ENCODE data around the gene FIBIN.
"Not testable (repeated sequence)": the region's sequence is repeated elsewhere in the genome, so short reads cannot be mapped to it uniquely, and the experiment has no call there.

FIBIN gene

DNA sequence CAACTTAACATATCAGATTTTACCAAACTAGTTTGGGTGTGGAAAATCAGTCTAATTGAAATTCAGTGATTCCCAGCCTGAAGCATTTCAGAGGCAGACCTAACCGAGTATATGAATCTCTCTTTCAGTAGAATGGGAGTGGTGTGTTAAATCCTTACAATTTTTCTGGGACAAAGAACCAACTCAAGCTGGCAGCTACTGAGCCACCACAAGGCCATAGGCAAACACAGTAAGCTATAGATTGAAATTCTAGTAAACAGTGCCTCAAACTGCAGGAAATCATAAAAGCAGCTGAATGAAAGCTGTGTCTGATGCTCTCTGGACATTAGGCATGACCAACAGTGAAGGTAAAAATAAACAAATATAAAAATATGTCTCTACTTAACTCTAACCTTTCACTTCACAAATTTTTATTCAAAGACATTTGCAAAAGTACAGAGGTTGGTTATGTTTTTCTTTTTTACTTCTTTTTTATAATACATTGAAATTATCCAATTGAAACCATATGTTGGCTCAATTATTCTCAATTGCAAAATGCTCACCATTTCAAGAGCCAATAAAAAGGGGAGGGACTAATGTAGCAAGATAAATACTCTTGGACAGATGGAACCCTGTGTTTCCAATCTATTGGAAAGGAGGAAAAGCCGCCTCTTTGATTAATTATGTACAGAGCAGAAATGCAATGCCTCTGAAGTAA is 35.8 kb upstream of the FIBIN start:
- no peak for DNase-seq
- Histone ChIP-seq H3K27me3 (replicated peaks) (no peaks in the 10 kb centered on the region), H3K4me3 (ENCODE audit: low read depth, low read length) (no peak overlapping the region), H3K27ac (no peak overlapping the region), H3K36me3 (replicated peaks) (no peaks in the 10 kb centered on the region)
- in situ Hi-C loops (cut with HindIII; ENCODE audit: low pct_ligation_motif_present, low sequenced_read_pairs): no loop called here
- TF ChIP-seq CTCF (IDR thresholded peaks at IDR 0.05; ENCODE audit: low read depth, low read length, missing control alignments): no peak

DNA sequence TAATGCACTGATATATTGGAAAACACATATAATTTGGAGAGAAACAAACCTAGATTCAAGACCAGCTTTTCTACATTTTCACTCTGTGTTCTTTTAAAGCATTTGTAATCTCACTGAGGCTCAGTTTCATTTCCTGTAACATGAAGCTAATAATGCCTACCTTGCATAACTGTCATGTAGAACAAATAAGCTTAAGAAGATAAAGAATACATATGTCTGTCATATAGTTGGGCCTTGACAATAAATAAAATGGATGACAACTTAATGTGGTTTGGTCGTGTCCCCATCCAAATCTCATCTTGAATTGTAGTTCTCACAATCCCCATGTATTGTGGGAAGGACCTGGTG is 35.2 kb upstream of the FIBIN start:
- no peak for TF ChIP-seq CTCF (IDR thresholded peaks at IDR 0.05; ENCODE audit: low read depth, low read length, missing control alignments)
- Histone ChIP-seq H3K36me3 (replicated peaks) (no peaks in the 10 kb centered on the region), H3K27me3 (replicated peaks) (no peaks in the 10 kb centered on the region), H3K4me3 (ENCODE audit: low read depth, low read length) (no peak overlapping the region), H3K27ac (no peak overlapping the region)
- in situ Hi-C loops (cut with HindIII; ENCODE audit: low pct_ligation_motif_present, low sequenced_read_pairs): no loop called here
- DNase-seq: no peak

DNA sequence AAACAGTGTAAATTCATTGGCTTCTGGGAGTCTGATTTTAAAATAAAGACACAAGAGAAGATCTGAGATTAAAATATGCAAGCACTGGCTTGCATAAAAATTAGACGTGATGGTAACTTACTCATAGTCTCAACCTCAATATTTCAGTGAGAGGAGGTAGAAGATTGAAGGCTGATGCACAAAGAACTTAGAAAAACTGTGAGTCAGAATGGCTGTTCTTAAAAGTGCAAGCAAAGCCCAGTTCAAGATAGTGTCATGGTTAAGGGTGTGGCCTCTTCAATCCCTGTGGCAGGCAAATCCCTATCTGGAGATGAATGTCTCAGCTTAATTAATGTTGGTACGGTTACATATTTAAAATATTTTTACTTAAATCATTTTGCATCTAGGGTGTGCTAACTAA is 33.6 kb upstream of the FIBIN start:
- in situ Hi-C loops (cut with HindIII; ENCODE audit: low pct_ligation_motif_present, low sequenced_read_pairs): no loop called here
- TF ChIP-seq CTCF (IDR thresholded peaks at IDR 0.05; ENCODE audit: low read depth, low read length, missing control alignments): no peak
- H3K27ac ChIP-seq: no peak overlapping the region
- no peaks in the 10 kb centered on the region for H3K27me3 ChIP-seq (replicated peaks)
- DNase-seq: peak; percentile 62
- H3K4me3 ChIP-seq (ENCODE audit: low read depth, low read length): no peak overlapping the region
- H3K36me3 ChIP-seq (replicated peaks): no peaks in the 10 kb centered on the region

DNA sequence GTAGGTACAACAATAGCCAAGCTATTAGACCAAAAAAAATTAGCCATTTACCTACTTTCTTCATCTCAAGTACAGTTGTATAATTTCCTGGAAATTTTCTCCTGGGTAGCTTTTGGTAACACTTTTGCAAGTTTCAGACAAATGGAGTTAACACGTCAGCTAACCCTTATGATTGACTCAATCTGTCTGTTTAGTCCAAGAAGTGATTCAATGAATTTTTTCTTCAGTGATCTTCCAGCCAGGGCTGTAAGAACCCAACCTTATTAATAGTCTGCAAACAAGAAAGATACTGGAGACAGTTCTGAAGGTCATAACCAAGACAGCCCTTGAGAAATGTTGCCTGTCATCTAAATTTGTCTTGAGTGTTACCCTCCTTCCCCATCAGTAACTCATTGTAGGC is 30.1 kb upstream of the FIBIN start:
- Histone ChIP-seq H3K27ac (no peak overlapping the region), H3K27me3 (replicated peaks) (no peaks in the 10 kb centered on the region), H3K36me3 (replicated peaks) (no peaks in the 10 kb centered on the region), H3K4me3 (ENCODE audit: low read depth, low read length) (no peak overlapping the region)
- in situ Hi-C loops (cut with HindIII; ENCODE audit: low pct_ligation_motif_present, low sequenced_read_pairs): no loop called here
- DNase-seq: no peak
- TF ChIP-seq CTCF (IDR thresholded peaks at IDR 0.05; ENCODE audit: low read depth, low read length, missing control alignments): no peak

DNA sequence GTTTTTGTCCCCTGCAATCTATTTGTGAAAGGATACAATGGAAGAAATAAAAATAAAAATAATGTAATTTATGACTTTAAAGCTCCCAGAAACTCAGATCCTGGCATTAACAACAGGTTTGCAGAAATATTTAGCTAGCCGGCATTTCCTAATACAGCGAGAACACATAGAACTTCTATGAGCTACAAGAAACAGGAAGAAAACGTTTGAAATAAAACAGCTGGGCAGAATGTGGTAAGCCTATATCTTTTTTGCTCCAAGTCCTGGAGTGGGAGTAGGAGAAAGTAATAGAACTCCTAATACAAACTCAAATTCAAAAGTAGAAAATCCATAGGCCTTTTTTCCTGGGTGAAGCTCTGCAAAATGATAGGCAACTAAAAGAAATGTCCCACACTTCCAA is 29.6 kb upstream of the FIBIN start:
- H3K27me3 ChIP-seq (replicated peaks): no peaks in the 10 kb centered on the region
- H3K4me3 ChIP-seq (ENCODE audit: low read depth, low read length): no peak overlapping the region
- no peak for TF ChIP-seq CTCF (IDR thresholded peaks at IDR 0.05; ENCODE audit: low read depth, low read length, missing control alignments)
- H3K36me3 ChIP-seq (replicated peaks): no peaks in the 10 kb centered on the region
- no peak overlapping the region for H3K27ac ChIP-seq
- in situ Hi-C loops (cut with HindIII; ENCODE audit: low pct_ligation_motif_present, low sequenced_read_pairs): no loop called here
- no peak for DNase-seq

DNA sequence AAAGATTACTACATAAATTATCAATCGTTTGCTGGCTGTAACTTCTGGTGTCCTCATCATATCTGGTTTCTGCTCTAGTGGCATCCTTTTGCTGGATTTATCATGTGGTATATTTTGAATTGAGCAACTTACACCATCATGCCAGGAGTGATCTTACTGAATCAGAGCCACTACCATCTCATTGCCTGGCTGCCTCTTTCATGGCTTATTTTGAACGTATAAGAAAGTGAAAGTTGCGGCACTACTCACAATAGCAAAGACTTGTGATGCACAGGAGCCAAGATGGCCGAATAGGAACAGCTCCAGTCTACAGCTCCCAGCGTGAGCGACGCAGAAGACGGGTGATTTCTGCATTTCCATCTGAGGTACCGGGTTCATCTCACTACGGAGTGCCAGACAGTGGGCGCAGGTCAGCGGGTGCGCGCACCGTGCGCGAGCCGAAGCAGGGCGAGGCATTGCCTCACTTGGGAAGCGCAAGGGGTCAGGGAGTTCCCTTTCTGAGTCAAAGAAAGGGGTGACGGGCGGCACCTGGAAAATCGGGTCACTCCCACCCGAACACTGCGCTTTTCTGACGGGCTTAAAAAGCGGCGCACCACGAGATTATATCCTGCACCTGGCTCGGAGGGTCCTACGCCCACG is 28.9 kb upstream of the FIBIN start:
- DNase-seq; H3K27me3 ChIP-seq (replicated peaks); H3K27ac ChIP-seq; H3K36me3 ChIP-seq (replicated peaks); H3K4me3 ChIP-seq (ENCODE audit: low read depth, low read length); in situ Hi-C loops (cut with HindIII; ENCODE audit: low pct_ligation_motif_present, low sequenced_read_pairs): not testable (repeated sequence)

All from brain microvascular endothelial cell (primary cell).